Panc1 (cell line): ENCODE results near the gene ERC2. TPM values are rescaled to one million over a fixed set of nuclear protein-coding genes. Genes with fewer than 3 reads are reported as not detected.

Experiments
- ATAC-seq: fragments of 200-7000 bp; cut with Tn5 transposase; 2 replicates; pipeline ENCODE4 v1.9.1; 2020; ENCODE audit warnings: mild to moderate bottlenecking, moderate library complexity
- BruUV-seq: library from RNA; stranded (reverse); fragments of 400-500 nt; replicated peaks from 2 replicates; lab custom pipeline; 2021; lab: Mats Ljungman, UMichigan
- CTCF ChIA-PET: fragments of 300-600 bp; sonication (Branson Sonifier 250); formaldehyde crosslinking; loops from one replicate; lab custom pipeline; 2022; ENCODE audit warnings: antibody characterized with exemption; lab: Charles Lee
- POLR2A ChIA-PET: fragments of 300-600 bp; sonication (Branson Sonifier 250); formaldehyde crosslinking; loops from one replicate; lab custom pipeline; 2022; ENCODE audit warnings: antibody characterized with exemption; lab: Charles Lee
- DNase-seq: peaks from one replicate; pipeline ENCODE4 v3.0.0-alpha.2; 2010; ENCODE audit warnings: low read depth, low spot score
- H3K27ac ChIP-seq: 2 replicates; pipeline ENCODE4 v1.5.1; 2011; ENCODE audit warnings: mild to moderate bottlenecking, low read length, inconsistent platforms
- H3K27me3 ChIP-seq: fragments of 200-500 bp; sonication (Bioruptor generic); 2 replicates; pipeline ENCODE4 v1.6.0; 2014; ENCODE audit warnings: low read length, inconsistent platforms; ENCODE audit not compliant: control insufficient read depth, insufficient read depth
- H3K36me3 ChIP-seq: fragments of 200-500 bp; sonication (Bioruptor generic); 2 replicates; pipeline ENCODE4 v1.5.1; 2014; ENCODE audit warnings: inconsistent platforms, mild to moderate bottlenecking, low read length, moderate library complexity; ENCODE audit not compliant: control insufficient read depth, insufficient read depth
- H3K4me1 ChIP-seq: 2 replicates; pipeline ENCODE4 v1.5.1; 2011; ENCODE audit warnings: inconsistent platforms, mild to moderate bottlenecking, low read length, moderate library complexity; ENCODE audit not compliant: control insufficient read depth, insufficient read depth
- H3K4me3 ChIP-seq, 2 experiments: 2 replicates each; pipeline ENCODE4 v1.5.1; 2011 to 2012; ENCODE audit warnings: low read depth in 2 of 2, low read length in 2 of 2, mild to moderate bottlenecking in 2 of 2, inconsistent platforms in 1 of 2, moderate library complexity in 1 of 2
- H3K9me3 ChIP-seq: fragments of 200-500 bp; sonication (Bioruptor generic); 2 replicates; pipeline ENCODE4 v1.5.1; 2014; ENCODE audit warnings: low read depth, mild to moderate bottlenecking, inconsistent platforms, low read length, moderate library complexity; ENCODE audit not compliant: control insufficient read depth, insufficient read depth
- CTCF ChIP-seq: fragments of 450-650 bp; IDR thresholded peaks from 2 replicates; pipeline ENCODE4 v1.5.1; 2017; ENCODE audit warnings: mild to moderate bottlenecking
- POLR2AphosphoS5 ChIP-seq: IDR thresholded peaks from 2 replicates; pipeline ENCODE4 v1.6.1; 2012; ENCODE audit warnings: mild to moderate bottlenecking, low read depth, low read length, moderate library complexity
- REST ChIP-seq, 2 experiments: IDR thresholded peaks; 2 replicates each; pipeline ENCODE4 v1.6.1; 2011 to 2012; ENCODE audit warnings: low read depth in 2 of 2, control low read depth in 1 of 2, low read length in 1 of 2, mild to moderate bottlenecking in 1 of 2, moderate library complexity in 1 of 2; ENCODE audit not compliant: insufficient read depth in 1 of 2
- SIN3A ChIP-seq: IDR thresholded peaks from 2 replicates; pipeline ENCODE4 v1.6.1; 2012; ENCODE audit warnings: low read depth, mild to moderate bottlenecking, low read length, moderate library complexity, borderline replicate concordance; ENCODE audit not compliant: insufficient read depth
- TCF7L2 ChIP-seq: IDR thresholded peaks from 2 replicates; pipeline ENCODE4 v1.6.1; 2011; ENCODE audit warnings: mild to moderate bottlenecking, low read depth, low read length, inconsistent platforms
- in situ Hi-C: cut with HindIII; loops from 2 replicates; pipeline ENCODE4 v1.10.0; 2016; ENCODE audit warnings: low sequenced_read_pairs, low pct_unique_long_range_greater_than_20kb
- intact Hi-C: fragments of 100-400 bp; cut with micrococcal nuclease; formaldehyde crosslinking; loops from one replicate; pipeline ENCODE4 v1.10.0; 2022; ENCODE audit not compliant: unreplicated experiment
- total RNA-seq: library from RNA; stranded (reverse); gene quantifications from one replicate; pipeline ENCODE4 v1.2.1, GENCODE V29; 2021; ENCODE audit not compliant: unreplicated experiment

The ERC2 gene
- total RNA-seq, 1 experiment from 2014 or later = 0.33 TPM

GRCh38 chr3:55935241-55935640 is 533.0 kb downstream of the ERC2 start:
- DNase-seq (no peak), ATAC-seq (no peak)
- Histone ChIP-seq H3K27ac (no peak overlapping the region), H3K9me3 (no peaks in the 10 kb centered on the region), H3K4me3 (no peak overlapping the region), H3K4me1 (no peaks in the 10 kb centered on the region), H3K36me3 (no peaks in the 10 kb centered on the region), H3K27me3 (no peaks in the 10 kb centered on the region)
- BruUV-seq = no TSS peak
- CTCF ChIA-PET = no interaction called here
- TF ChIP-seq TCF7L2 = no peak
- TF ChIP-seq POLR2AphosphoS5 = no peak
- no peak for TF ChIP-seq REST (IDR thresholded peaks at IDR 0.05; ENCODE audit: insufficient read depth in 1 of 2, low read depth in 2 of 2, low read length in 1 of 2)
- no peak for TF ChIP-seq SIN3A
- TF ChIP-seq CTCF = no peak
- POLR2A ChIA-PET = no interaction called here
- in situ Hi-C loops (no loop called here), intact Hi-C loops (no loop called here)

- in situ Hi-C loops = no loop called here
These were observed 533.5 kb downstream of the ERC2 start for GRCh38 chr3:55934771-55935170.

More at GRCh38 chr3:55934771-55935170, 533.5 kb downstream of the ERC2 start:
- DNase-seq (no peak), ATAC-seq (no peak)
- no TSS peak for BruUV-seq
- H3K4me1 ChIP-seq = no peaks in the 10 kb centered on the region
- CTCF ChIA-PET = no interaction called here
- no peak overlapping the region for H3K27ac ChIP-seq
- no peak for TF ChIP-seq SIN3A
- no peak for TF ChIP-seq REST (IDR thresholded peaks at IDR 0.05; ENCODE audit: insufficient read depth in 1 of 2, low read depth in 2 of 2, low read length in 1 of 2)
- no peak for TF ChIP-seq CTCF
- TF ChIP-seq TCF7L2 = no peak
- TF ChIP-seq POLR2AphosphoS5 = no peak
- POLR2A ChIA-PET = no interaction called here
- intact Hi-C loops = no loop called here
- no peak overlapping the region for H3K4me3 ChIP-seq
- no peaks in the 10 kb centered on the region for H3K27me3 ChIP-seq
- H3K36me3 ChIP-seq = no peaks in the 10 kb centered on the region
- H3K9me3 ChIP-seq = no peaks in the 10 kb centered on the region
